ENCODE data around the gene ARPC1A.
"Not testable (repeated sequence)": the region's sequence is repeated elsewhere in the genome, so short reads cannot be mapped to it uniquely, and the experiment has no call there.

The ARPC1A gene

DNA sequence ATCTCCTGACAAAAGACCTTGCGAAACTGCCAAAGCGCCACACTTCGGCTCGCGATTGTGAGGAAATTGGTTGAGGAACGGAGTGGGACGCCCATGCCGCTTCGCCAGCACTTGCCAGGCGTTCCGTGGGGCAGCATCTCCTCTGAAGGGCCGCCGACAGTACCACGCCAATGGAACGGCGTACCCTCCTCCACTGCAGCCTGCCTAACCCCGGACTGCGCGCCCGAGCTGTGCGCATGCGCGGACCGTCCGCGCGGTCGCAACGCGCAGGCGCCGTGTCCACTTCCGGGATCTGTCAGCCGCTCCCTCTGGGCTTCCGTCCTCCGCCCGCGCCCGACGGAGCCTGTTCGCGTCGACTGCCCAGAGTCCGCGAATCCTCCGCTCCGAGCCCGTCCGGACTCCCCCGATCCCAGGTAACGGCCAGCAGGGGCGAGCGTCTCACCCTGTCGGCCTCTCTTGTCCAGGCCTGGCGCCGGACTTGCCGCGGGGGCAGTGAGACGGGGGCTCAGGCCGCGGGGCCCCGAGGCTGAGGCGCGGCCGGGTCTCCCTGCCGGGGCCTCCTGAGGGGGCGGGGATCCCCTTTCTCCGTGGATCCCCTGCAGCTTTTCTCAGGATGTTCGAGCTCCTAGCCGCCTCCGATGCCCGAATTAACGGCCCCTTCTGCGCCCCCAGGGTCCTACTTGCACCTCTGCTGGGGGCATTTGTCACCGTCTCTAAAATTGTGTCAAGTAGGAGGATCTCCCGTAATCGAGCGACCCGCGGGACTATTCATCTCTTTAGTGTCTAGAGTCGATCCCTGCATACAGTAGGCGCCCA lies at the start of gene ARPC1A:
Gene ARPC1A (plus strand): TSS at position 307 of the 816 bp plus-strand sequence. CDS start 7,456 bp downstream, outside the sequence.
- peak; percentile 92 for DNase-seq

DNA sequence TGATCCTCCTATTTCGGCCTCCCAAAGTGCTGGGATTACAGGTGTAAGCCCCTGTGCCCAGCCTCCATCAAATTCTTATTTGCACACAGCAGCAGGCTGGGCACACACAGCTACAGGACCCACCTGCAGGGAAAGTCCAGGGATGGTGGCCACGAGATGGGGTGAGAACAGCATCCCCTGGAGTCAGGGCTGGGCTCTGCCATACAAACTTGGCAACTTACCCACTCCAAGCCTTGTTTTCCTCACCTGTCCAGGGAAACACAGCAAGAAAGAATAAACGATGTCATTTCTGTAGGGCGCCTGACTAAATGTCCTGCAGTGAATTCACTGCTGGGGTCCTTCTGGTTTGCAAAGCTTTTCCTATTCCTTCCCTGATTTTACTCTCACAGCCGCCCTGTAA lies 47.5 kb upstream of the ARPC1A start:
- no peak for DNase-seq

DNA sequence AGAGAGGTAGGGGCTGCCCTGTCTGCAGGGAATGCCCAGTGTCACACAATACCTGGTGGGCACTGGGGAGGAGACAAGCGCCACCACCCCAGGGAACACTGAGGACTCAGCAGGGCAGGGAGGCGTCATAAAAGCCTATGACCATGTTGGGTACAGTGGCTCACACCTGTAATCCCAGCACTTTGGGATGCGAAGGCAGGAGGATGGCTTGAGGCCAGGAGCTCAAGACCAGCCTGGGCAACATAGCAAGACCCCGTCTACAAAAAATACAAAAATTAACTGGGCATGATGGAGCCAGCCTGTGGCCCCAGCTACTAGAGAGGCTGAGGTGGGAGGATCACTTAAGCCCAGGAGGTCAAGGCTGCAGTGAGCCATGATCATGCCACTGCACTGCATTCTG lies 41.5 kb upstream of the ARPC1A start:
- not testable (repeated sequence) for DNase-seq

DNA sequence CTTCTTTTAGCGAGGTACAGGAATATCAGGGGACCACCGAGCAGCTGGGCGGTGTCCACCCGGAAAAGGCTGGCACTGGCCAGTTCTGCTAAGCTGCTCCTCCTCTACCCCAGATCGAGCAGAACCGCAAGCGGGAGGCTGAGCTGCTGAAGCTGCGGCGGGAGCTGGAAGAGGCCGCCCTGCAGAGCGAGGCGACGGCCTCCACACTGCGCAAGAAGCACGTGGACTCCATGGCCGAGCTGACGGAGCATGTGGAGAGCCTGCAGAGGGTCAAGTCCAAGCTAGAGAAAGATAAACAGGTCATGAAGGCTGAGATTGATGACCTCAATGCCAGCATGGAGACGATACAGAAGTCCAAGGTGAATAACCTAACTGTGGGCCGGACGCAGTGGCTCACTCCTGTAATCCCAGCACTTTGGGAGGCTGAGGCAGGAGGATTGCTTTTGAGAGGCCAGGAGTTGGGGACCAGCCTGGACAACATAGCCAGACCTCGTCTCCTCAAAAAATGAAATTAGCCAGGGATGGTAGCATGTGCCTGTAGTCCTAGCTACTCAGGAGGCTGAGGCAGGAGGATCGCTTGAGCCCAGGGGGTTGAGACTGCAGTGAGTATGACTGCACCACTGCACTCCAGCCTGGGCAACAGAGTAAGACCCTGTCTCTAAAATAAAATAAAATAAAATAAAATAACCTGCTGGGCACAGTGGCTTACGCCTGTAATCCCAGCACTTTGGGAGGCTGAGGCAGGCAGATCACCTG lies 37.7 kb upstream of the ARPC1A start:
- no peak for DNase-seq

DNA sequence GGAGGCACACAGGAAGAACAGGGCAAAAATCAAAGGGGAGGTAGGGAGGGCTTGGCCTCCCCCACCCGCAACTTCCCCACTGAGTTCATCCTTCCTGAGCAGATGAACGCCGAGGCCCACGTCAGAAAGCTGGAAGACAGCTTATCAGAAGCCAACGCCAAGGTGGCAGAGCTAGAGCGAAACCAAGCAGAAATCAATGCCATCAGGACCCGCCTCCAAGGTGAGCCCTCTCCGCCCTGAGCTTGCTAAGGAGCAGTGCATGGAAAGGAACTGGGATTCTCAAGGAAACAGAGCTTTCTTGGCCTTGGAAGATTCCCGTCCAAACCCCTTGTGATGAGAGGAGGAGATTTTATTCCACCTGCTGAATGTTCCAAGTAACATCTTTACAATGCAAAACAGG lies 36.5 kb upstream of the ARPC1A start:
- DNase-seq: no peak

DNA sequence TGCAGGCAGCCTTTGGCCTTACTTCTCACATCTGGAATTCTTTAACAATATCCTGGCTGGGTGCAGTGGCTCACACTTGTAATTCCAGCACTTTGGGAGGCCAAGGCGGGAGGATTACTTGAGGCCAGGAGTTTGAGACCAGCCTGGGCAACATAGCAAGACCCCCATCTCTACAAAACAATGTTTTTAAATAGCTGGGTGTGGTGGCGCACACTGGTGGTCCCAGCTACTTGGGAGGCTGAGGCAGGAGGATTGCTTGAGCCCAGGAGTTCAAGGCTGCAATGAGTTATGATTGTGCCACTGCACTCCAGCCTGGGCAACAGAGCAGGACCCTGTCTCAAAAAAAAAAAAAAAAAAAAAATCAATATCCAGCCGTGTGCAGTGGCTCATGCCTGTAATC lies 35.5 kb upstream of the ARPC1A start:
- not testable (repeated sequence) for DNase-seq

DNA sequence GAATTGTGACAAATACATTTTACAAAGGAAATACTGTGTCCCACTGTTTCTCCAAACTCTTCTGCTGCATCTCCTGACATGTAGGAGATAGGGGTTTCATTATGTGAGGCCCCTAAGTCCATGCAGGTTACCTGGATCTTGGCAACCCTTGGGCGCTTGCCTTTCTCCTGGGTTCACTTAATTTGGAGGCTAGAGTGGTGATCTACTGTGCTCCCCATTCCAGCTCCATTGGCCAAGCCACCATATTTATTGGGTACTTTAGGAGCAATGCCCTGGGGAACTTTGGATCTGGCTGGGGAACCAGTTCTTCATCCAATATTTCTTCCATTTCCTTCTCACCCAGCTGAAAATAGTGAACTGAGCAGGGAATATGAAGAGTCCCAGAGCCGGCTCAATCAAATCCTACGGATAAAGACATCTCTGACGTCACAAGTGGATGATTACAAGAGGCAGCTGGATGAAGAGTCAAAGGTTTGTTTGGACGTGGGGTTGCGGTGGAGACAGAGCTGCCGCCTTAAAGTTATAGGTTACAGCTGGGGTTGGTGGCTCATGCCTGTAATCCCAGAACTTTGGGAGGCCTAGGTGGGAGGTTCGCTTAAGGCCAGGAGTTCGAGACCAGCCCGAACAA lies 34.6 kb upstream of the ARPC1A start:
- DNase-seq: no peak

DNA sequence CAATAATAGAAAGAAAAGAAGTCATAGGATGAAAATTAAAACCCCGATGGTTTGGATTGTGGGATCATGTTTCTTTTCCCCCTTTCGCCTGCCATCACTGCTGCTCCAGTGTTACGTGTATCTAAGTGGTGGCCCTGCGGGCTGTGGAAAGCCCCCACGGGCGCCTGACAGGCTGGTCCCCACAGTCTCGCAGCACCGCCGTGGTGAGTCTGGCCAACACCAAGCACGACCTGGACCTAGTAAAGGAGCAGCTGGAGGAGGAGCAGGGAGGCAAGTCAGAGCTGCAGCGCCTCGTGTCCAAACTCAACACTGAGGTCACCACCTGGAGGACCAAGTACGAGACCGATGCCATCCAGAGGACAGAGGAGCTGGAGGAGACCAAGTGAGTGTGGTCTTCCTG lies 33.6 kb upstream of the ARPC1A start:
- DNase-seq: no peak

DNA sequence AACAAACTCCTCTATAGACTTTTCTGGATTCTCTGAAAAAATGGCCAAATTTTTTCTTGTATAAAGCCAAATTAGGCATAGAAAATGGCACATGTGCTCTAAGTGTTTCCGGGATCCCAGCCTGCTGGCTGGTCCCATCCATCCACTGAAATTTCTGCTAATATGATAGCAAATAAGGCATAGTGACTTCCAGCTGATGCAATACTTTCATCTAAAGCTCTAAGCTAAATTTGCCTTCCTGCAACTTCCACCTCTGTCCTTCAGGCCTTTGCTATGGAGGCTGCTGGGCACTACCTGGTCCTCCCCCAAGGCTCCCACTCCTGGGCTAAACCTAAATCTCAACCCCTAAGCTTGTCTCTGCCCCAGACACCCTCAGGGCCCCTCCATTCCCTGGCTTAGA lies 32.5 kb upstream of the ARPC1A start:
- no peak for DNase-seq

DNA sequence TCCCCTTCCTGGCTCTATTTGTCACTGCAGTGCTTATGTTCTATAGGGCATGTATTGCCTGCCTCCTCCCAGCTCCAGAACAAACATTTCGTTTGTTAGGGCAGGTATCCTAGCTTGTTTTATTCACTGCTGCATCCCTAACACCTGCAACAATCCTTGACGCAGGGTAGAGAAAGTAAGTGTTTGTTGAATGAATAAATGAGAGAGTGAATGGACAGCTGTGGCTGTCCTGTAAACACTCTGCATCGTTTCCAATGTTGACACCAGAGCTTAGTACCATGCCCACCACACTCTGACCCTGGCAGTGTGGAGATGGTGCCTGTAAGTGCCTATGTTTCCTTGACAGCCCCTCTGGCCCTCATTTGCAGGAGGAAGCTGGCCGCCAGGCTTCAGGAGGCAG lies 32.0 kb upstream of the ARPC1A start:
- no peak for DNase-seq

DNA sequence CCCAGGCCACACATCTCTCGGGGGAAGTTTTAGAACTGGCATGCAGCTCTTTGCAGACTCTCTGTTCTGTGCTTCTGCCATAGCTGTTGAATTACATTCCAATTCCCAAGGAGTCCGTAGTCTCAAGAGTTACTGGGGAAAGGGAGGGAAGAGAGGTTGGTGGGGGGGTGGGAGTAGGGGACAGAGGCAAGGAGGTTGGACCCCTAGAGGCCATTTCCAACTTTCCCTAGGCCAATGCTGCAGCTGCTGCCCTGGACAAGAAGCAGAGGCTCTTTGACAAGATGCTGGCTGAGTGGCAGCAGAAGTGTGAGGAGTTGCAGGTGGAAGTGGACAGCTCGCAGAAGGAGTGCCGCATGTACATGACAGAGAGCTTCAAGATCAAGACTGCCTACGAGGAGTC lies 29.2 kb upstream of the ARPC1A start:
- no peak for DNase-seq

DNA sequence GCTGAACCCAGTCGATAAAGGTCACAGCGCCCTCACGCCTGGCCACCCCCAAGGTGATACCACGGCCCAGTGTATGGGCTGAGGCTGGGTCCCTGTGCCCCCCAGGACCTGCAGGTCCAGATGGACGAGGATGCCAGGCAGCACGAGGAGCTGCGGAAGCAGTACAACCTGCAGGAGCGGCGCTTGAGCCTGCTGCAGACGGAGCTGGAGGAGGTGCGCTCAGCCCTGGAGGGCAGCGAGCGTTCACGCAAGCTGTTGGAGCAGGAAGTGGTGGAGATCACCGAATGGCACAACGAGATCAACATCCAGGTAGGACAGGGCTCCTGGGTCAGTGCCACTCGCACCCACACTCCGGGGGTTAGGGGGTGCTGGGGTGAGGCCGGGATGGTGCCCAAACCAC lies 24.2 kb upstream of the ARPC1A start:
- no peak for DNase-seq

DNA sequence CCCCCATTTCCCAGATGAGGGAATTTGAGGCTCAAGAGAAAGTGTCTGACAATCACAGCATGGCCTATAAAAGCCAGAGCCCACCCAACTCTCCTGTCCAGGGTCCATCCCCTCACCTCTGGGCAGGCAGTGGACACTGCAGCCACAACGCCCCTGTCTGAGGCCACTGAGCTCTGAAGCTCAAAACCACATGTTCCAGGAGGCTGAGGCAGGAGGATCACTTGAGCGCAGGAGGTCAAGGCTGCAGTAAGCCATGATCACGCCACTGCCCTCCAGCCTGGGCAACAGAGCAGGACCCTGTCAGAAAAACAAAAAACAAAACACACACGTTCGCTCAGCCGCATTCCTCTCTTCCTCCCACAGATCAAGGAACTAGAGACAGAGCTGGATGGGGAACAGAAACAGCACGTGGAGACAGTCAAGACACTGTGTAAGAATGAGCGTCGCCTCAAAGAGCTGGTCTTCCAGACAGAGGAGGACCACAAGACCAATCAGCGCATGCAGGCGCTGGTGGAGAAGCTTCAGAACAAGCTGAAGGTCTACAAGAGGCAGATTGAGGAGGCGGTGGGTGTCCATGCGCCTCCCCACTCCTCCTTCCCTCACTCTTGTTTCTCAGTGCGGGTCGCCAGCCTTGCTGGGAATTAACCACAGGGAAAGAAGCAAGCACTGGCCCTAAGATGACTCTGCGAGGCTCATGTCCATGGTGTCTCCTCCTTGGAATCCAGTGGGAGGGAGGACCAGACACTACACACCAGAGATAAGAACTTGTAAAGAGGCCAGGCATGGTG lies 20.0 kb upstream of the ARPC1A start:
- no peak for DNase-seq

DNA sequence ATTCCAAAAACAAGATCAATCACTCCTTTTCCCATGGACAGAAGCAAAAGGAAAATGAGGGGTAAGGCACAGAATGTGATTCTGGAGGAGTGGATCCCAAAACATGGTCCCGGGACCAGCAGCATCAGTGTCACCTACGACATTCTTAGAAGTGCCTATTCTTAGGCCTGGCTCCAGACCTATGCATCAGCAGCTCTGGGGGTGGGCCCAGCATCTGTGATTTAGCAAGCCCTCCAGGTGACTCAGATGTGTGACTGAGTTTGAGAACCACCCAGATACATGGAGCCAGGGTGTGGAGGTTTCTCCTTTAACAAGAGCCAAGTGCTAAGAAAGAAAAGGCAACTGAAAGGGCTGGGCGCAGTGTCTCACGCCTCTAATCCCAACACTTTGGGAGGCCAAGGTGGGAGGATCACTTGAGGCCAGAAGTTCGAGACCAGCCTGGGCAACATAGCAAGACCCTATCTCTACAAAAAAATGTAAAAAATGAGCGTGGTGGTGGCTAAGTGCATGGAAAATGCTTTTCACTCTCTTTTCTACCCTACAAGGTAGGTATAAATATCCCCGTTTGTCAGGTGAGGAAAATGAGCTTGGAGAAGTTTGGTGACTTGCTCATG lies 17.1 kb upstream of the ARPC1A start:
- DNase-seq: no peak

DNA sequence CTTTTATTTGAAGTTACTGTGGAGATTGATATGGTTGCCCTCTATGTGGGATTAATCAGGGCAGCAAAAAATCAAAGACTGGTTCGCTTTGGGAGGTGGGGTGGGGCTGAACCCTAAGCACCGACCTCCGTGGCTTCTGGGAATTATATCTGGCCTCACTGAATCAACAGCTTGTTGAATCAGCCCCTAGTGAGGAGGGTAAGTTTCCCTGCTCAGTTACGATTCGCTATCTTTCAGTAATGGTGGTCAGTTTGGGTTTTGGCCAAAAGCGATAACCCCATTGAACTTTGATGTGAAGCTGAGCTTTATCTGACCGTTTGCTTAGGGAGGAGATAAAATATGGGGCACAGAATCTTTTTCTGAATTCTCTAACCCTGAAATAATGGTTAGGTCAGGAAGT lies 16.6 kb upstream of the ARPC1A start:
- DNase-seq: no peak

DNA sequence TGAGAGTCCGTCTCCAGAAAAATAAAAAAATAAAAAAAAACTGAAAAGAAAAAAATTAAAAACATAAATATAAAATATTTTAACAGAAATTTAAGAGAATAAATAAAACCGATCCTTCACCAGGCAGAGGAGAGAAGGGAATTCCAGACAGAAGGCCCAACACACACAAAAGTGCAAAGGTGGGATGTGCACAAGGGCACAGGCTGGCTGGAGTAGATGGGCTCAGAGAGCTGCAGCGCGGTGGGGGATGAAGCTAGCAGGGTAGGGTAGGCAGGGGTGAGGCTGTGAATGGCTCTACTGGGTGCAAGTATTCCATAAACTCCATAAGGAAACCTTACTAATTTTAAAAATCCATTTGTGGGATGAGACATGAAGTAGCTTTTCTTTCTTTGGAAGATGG lies 15.7 kb upstream of the ARPC1A start:
- no peak for DNase-seq

DNA sequence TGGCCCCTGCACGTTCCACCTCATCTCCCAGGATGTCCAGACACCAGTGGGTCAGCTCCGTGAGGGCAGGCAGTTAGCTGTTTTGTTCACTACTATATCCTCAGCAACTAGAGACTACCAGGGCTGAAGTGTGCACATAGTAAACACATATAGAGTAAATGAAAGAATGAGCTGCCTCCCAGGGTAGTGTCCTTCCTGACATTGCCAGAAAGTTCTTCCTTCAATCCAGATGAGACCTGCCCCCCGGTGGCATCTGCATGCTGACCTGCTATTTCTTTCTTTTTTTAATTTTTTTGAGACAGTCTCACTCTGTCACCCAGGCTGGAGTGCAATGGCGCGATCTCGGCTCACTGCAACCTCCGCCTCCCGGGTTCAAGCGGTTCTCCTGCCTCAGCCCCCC lies 14.0 kb upstream of the ARPC1A start:
- DNase-seq: no peak

DNA sequence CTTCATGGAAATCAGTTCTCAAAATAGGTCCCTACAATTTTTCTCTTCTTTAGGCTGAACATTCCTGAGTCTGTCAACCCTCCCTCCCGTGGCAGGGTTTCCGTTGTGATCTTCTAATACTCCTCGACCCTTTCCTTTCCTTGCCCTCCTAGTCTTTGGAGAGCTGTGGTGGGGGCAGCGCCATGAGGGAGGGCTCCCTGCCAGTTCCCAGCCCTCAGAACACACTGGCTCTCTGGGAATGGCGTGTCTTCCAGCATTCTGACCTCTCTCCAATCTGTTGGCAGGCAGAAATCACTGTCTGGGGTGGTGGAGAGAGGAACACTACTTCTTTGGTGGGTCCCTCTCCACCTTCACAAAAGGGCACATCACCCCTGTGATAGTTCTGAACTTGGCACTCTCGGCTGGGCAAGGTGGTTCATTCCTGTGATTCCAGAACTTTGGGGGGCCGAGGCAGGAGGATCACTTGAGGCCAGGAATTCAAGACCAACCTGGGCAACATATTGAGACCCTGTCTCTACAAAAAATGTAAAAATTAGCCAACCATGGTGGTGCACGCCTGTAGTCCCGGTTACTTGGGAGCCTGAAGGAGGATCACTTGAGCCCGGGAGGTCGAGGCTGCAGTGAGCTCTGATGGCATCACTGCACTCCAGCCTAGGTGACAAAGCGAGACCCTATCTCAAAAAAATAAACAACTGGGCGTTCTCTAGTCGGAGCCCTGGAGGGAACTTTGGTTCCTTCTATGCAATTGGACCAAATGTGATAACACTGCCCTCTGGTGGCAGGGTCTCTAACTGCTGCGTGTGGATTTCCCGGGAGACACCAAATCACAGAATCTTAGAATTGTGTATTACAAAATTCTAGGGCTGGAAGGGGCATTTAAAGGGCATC lies 13.1 kb upstream of the ARPC1A start:
- DNase-seq: peak; percentile 68

DNA sequence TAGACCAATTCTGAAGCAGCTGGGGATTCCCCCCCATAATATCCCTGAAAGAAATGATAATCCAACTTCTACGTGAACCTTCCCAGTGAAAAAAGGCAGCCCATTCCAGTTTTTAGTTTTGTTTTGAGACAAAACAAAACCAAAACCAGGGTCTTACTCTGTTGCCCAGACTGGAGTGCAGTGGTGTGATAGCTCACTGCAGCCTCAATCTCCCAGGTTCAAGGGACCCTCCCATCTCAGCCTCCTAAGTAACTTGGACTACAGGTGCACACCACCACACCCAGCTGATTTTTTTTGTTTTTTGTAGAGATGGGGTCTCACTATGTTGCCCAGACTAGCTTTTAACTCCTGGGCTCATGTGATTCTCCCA lies 12.5 kb upstream of the ARPC1A start:
- no peak for DNase-seq

DNA sequence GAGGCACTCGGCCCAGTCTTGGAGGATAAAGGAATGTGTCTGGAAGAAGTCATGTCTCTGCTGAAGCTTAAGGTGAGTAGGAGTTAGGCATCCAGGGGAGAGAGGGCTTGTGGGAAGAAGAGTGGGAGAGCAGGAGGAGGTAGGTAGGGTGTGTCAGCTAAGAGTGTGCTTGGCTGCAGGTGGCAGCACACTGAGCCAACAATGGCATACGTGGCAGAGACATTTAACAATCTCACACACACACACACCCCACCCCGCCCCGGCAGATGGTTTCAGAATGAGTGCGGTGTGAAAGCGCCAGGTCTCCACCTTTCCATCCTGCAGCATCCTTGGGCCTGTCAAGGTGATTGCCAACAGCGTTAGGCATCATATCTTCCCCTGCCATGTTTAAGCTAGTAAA lies 11.2 kb upstream of the ARPC1A start:
- peak; percentile 13 for DNase-seq

DNA sequence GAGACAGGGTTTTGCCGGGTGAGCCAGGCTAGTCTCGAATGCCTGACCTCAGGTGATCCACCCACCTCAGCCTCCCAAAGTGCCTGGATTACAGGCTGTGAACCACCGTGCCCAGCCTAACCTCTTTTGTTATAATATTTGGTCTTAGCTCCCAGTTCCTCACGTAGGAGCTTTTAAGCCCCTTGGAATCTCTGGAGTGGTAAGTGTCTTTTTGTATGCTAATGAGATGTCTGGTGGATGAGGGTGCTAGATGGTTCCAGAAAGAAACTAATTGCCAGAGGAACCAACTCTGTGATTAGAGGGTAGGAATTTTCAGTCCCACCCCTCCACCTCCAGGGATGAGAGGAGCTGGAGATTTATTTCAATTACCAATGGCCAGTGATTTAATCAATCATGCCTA lies 5.3 kb upstream of the ARPC1A start:
- no peak for DNase-seq

DNA sequence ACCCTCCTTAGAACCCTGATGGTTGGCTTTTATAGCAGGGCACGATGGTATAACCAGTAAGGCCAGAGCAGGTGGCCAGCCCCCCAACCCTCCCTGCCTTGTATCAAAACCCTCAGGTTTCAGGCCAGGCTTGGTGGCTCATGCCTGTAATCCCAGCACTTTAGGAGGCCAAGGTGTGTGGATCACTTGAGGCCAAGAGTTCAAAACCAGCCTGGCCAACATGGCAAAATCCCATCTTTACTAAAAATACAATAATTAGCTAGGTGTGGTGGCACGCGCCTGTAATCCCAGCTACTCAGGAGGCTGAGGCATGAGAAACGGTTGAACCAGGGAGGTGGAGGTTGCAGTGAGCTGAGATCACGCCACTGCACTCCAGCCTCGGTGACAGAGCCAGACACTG lies 3.0 kb upstream of the ARPC1A start:
- not testable (repeated sequence) for DNase-seq

All from stimulated activated CD4-positive, alpha-beta T cell treated with anti-CD3 and anti-CD28 coated beads, Interleukin-4, amount 100 ng/mL, for 1 hour (primary cell).